Lower leg skin (tissue), 3 donors: ENCODE data around the gene IL36RN.

Source experiments
- POLR2A ChIP-seq, 2 donors: fragments of 450-650 bp; IDR thresholded peaks; one replicate each; pipeline ENCODE4 v1.6.1; 2016 to 2017; ENCODE audit warnings: antibody characterized with exemption in 2 of 2, mild to moderate bottlenecking in 1 of 2, moderate library complexity in 1 of 2
- TF ChIP-seq, protein P1 (sequence below), 3 donors: fragments of 450-650 bp; IDR thresholded peaks; one replicate each; pipeline ENCODE4 v1.5.1; 2016; ENCODE audit warnings: antibody characterized with exemption in 3 of 3, mild to moderate bottlenecking in 3 of 3, moderate library complexity in 2 of 3

DNA sequence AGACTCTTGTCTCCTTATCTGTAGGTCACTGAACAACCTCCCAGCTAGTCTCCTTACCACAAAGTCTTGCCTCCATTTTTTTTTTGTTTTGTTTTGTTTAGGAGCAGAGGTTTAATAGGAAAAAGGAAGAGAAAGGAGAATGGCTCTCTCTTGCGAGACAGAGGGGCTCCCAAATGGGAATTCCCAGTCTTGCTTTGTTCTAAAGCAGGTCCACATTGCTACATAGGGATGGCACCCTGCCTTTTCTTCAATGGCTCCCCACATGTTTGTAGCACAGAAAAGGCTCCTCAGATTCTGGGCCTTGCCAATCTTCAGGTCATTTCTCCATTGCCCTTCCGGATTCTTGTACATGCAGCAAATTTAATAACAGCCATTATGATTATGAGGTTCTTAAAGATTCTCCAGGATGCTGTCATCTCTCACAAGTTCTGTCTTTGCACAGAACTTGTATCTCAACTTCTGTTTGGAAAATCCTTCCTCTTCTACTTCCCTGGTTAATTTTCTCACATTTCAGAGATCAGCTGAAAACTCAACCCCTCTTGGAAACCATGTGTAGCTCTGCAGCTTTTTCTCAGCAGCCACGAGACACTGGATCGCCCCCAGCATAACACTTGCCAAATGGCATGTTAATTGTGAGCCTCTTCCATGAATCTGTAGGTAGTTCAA lies 32.4 kb downstream of the IL36RN start:
- no peak for TF ChIP-seq POLR2A (IDR thresholded peaks at IDR 0.05)
- TF ChIP-seq, protein P1, sequence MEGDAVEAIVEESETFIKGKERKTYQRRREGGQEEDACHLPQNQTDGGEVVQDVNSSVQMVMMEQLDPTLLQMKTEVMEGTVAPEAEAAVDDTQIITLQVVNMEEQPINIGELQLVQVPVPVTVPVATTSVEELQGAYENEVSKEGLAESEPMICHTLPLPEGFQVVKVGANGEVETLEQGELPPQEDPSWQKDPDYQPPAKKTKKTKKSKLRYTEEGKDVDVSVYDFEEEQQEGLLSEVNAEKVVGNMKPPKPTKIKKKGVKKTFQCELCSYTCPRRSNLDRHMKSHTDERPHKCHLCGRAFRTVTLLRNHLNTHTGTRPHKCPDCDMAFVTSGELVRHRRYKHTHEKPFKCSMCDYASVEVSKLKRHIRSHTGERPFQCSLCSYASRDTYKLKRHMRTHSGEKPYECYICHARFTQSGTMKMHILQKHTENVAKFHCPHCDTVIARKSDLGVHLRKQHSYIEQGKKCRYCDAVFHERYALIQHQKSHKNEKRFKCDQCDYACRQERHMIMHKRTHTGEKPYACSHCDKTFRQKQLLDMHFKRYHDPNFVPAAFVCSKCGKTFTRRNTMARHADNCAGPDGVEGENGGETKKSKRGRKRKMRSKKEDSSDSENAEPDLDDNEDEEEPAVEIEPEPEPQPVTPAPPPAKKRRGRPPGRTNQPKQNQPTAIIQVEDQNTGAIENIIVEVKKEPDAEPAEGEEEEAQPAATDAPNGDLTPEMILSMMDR (IDR thresholded peaks at IDR 0.05): no peak
